Measurements from ENCODE around the gene MS4A10. TPM values are rescaled to one million over a fixed set of nuclear protein-coding genes. Genes with fewer than 3 reads are reported as not detected.

Gene MS4A10
- total RNA-seq, 1 donor: not detected

GRCh38 chr11:60780774-60781173 lies 4.4 kb upstream of the MS4A10 start:
- TF ChIP-seq CTCF (IDR thresholded peaks at IDR 0.05; ENCODE audit: extremely low read depth, low read depth, low read length): no peak
- H3K4me1 ChIP-seq (ENCODE audit: insufficient read depth, low read length): peaks cover 13% of the 10 kb centered on the region
- H3K9me3 ChIP-seq (ENCODE audit: low read depth, low read length): no peaks in the 10 kb centered on the region
- H3K27ac ChIP-seq (ENCODE audit: low read depth, low read length): no peak overlapping the region
- no peak for DNase-seq (ENCODE audit: insufficient read length, low spot score, missing footprints)
- no peaks in the 10 kb centered on the region for H3K79me2 ChIP-seq (ENCODE audit: insufficient read depth, low read length)
- no peaks in the 10 kb centered on the region for H3K36me3 ChIP-seq (ENCODE audit: insufficient read depth, low read length)
- H3K4me3 ChIP-seq (ENCODE audit: insufficient read depth, low read length): no peak overlapping the region
- no peak overlapping the region for H3K4me2 ChIP-seq (ENCODE audit: insufficient read depth, low read length)
- H2AFZ ChIP-seq (ENCODE audit: low read length): no peak overlapping the region
- H3K27me3 ChIP-seq (ENCODE audit: insufficient read depth, low read length): peaks cover 23% of the 10 kb centered on the region
- H4K20me1 ChIP-seq (ENCODE audit: insufficient read depth, low read length): no peaks in the 10 kb centered on the region

- Histone ChIP-seq H3K36me3 (ENCODE audit: insufficient read depth, low read length) (no peaks in the 10 kb centered on the region), H3K9me3 (ENCODE audit: low read depth, low read length) (no peaks in the 10 kb centered on the region), H3K4me3 (ENCODE audit: insufficient read depth, low read length) (no peak overlapping the region), H3K79me2 (ENCODE audit: insufficient read depth, low read length) (no peaks in the 10 kb centered on the region), H3K4me2 (ENCODE audit: insufficient read depth, low read length) (no peak overlapping the region), H3K27ac (ENCODE audit: low read depth, low read length) (no peak overlapping the region), H3K27me3 (ENCODE audit: insufficient read depth, low read length) (peaks cover 23% of the 10 kb centered on the region), H4K20me1 (ENCODE audit: insufficient read depth, low read length) (no peaks in the 10 kb centered on the region), H3K4me1 (ENCODE audit: insufficient read depth, low read length) (peaks cover 16% of the 10 kb centered on the region), H2AFZ (ENCODE audit: low read length) (no peak overlapping the region)
- no peak for DNase-seq (ENCODE audit: insufficient read length, low spot score, missing footprints)
- no peak for TF ChIP-seq CTCF (IDR thresholded peaks at IDR 0.05; ENCODE audit: extremely low read depth, low read depth, low read length)
These were observed 3.7 kb upstream of the MS4A10 start for GRCh38 chr11:60781286-60781980.

GRCh38 chr11:60781981-60782316 lies 3.2 kb upstream of the MS4A10 start:
- Histone ChIP-seq H3K36me3 (ENCODE audit: insufficient read depth, low read length) (no peaks in the 10 kb centered on the region), H3K4me3 (ENCODE audit: insufficient read depth, low read length) (no peak overlapping the region), H3K79me2 (ENCODE audit: insufficient read depth, low read length) (no peaks in the 10 kb centered on the region), H2AFZ (ENCODE audit: low read length) (no peak overlapping the region), H3K4me2 (ENCODE audit: insufficient read depth, low read length) (no peak overlapping the region), H4K20me1 (ENCODE audit: insufficient read depth, low read length) (no peaks in the 10 kb centered on the region), H3K9me3 (ENCODE audit: low read depth, low read length) (no peaks in the 10 kb centered on the region), H3K4me1 (ENCODE audit: insufficient read depth, low read length) (peaks cover 19% of the 10 kb centered on the region), H3K27me3 (ENCODE audit: insufficient read depth, low read length) (peaks cover 23% of the 10 kb centered on the region), H3K27ac (ENCODE audit: low read depth, low read length) (no peak overlapping the region)
- no peak for TF ChIP-seq CTCF (IDR thresholded peaks at IDR 0.05; ENCODE audit: extremely low read depth, low read depth, low read length)
- DNase-seq (ENCODE audit: insufficient read length, low spot score, missing footprints): no peak

GRCh38 chr11:60782393-60783140 lies 2.6 kb upstream of the MS4A10 start:
- Histone ChIP-seq H3K4me3 (ENCODE audit: insufficient read depth, low read length) (no peak overlapping the region), H3K4me2 (ENCODE audit: insufficient read depth, low read length) (no peak overlapping the region), H3K27me3 (ENCODE audit: insufficient read depth, low read length) (peaks cover 23% of the 10 kb centered on the region), H3K9me3 (ENCODE audit: low read depth, low read length) (no peaks in the 10 kb centered on the region), H2AFZ (ENCODE audit: low read length) (no peak overlapping the region), H3K36me3 (ENCODE audit: insufficient read depth, low read length) (no peaks in the 10 kb centered on the region), H4K20me1 (ENCODE audit: insufficient read depth, low read length) (no peaks in the 10 kb centered on the region), H3K27ac (ENCODE audit: low read depth, low read length) (no peak overlapping the region), H3K4me1 (ENCODE audit: insufficient read depth, low read length) (peaks cover 18% of the 10 kb centered on the region), H3K79me2 (ENCODE audit: insufficient read depth, low read length) (no peaks in the 10 kb centered on the region)
- TF ChIP-seq CTCF (IDR thresholded peaks at IDR 0.05; ENCODE audit: extremely low read depth, low read depth, low read length): no peak
- DNase-seq (ENCODE audit: insufficient read length, low spot score, missing footprints): no peak

All from osteoblast (primary cell).